NCI-H187 treated with DMSO at 0.1 percent for 48 hours (cell line): ENCODE measurements around the gene FDXR.
"Not testable (repeated sequence)": the region's sequence is repeated elsewhere in the genome, so short reads cannot be mapped to it uniquely, and the experiment has no call there.

Experiments
- DNase-seq: peaks from one replicate; lab custom pipeline; 2025; lab: John Stamatoyannopoulos, UW

The FDXR gene, protein sequence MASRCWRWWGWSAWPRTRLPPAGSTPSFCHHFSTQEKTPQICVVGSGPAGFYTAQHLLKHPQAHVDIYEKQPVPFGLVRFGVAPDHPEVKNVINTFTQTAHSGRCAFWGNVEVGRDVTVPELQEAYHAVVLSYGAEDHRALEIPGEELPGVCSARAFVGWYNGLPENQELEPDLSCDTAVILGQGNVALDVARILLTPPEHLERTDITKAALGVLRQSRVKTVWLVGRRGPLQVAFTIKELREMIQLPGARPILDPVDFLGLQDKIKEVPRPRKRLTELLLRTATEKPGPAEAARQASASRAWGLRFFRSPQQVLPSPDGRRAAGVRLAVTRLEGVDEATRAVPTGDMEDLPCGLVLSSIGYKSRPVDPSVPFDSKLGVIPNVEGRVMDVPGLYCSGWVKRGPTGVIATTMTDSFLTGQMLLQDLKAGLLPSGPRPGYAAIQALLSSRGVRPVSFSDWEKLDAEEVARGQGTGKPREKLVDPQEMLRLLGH

DNA sequence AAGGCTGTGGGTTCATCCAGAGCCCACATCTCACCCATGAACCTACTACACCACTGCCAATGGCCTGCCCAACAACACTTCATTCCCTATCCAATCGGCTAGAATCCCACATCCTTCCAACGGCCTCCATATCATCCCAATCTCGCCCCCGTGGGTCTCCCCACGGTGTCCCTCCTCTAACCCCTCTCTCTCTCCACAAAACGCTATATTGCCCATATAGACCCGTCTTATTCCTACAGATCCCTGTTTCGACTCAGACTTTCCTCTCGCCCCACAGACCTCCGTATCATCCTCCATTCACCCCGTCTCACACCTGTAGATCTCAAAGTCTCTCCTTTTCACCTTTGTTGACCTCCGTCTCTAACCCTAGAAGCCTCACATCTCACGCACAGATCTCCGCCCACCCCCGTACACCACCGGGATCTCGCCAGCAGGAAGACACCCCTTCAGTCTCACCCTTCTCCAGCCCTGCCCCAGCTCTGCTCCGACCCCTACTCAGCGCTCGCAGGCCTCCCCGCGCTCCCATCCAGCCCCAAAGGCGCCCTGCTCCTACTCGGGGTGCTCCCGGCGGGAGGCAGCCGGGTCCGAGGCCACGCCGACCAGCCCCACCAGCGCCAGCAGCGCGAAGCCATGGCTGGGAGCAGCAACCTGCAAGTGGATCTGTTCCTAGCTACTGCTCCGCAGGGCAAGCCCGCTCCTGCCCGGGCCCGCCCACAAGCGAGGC is at the start of gene FDXR:
TSS of gene FDXR (minus strand) at position 682 of the 724 bp plus-strand sequence. CDS start at position 632, 50 bp downstream.
- DNase-seq = no peak

DNA sequence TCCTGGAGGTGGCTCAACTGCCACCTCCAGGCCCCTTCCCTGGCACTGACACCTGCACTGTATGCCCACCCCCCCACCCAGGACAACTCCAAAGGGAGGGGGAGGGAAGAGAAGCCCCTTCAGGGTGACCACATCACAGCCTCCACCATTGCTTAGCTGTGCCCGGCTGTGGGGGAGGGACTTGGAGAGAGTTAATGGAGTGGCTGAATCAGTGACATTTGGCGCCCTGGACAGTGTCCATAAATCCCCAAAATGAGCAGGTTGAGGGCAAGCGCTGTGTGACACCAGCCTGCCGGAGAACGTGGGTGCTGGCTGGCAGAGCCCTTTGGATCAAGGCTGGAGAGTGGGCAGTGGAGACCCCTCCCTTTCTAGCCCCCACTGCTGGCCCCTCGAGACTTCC is 49.4 kb upstream of the FDXR start:
- DNase-seq = no peak

DNA sequence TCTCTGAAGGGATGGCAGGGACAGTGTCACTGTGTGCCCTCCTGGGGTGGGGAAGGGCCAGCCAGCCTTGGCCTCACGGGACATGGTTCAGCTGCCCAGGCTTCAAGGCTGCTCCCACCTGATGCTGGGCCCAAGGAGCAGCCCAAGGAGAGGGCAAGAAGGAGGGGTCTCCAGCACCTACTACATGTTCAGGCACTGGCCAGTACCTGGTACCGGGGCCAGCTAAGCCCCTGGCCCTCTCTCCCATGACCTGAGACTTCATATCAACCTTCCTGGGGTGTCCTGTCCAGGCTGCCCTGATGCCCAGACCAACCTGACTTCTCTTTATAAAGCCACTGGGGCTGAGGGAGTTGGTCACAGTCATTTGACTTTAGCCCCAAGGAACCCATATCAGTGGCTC is 49.0 kb upstream of the FDXR start:
- no peak for DNase-seq

DNA sequence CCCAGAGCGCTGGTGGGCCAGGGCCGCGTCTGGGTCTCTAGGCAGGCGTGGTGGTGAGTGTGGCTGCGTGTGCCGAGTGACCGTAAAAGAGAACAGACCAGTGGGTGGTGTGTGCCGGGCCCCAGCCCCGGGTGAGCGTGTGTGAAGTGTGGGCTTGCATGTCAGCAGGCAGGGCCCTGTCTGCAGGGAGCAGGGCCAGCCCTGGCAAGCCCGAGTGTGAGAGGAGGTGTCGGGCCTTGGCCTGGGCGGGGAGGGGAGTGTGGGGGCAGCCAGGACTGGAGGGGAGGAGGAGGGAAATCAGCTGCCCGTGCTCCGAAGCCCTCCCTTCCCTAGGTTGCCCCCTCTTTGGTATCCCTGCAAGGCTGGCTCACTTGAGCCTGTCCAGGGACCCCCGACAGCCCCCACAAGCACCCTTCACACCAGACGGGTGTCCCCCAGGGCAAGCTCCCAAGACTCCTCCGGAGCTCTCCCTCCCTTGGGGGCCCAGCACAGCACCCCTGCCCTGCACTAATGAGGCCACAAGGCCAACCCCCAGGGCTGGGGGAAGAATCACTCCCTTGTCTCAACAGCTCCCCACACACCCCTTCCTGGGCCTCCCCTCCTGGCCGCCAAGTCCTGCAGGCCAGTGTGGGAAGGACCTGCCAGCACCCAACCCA is 48.4 kb upstream of the FDXR start:
- no peak for DNase-seq

DNA sequence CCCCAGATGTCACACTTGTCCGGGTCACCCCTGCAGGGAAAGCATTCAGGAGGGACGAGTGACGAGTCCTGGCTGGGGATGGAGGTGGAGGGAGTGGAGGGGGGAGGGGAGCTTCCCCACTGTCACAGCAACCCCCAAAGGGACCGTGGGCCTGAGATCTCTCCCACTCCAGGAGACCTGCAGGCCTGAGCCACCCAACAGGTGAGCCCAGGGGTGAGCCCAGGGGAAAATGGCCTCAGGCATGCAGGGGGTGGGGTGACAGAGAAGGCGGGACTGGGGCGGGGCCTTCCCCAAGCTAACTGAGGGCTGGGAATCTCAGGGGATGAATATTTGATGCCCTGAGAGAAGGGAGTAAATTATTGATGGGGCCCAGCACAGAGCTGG is 47.8 kb upstream of the FDXR start:
- DNase-seq = no peak

DNA sequence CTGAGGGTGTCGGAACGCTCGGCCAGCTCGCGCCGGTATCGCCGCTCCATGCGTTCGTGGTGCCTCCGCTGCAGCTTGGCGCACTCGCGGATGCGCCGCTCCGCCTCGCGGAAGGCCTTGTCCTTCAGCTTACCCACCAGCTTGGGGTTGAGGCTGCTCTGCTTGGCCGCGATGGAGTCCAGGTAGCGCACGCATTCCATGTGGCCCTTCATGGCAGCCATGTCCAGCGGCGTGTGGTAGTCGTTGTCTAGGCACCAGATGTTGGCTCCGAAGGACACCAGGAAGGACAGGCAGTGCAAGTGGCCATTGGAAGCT is 47.5 kb upstream of the FDXR start:
- DNase-seq = no peak

DNA sequence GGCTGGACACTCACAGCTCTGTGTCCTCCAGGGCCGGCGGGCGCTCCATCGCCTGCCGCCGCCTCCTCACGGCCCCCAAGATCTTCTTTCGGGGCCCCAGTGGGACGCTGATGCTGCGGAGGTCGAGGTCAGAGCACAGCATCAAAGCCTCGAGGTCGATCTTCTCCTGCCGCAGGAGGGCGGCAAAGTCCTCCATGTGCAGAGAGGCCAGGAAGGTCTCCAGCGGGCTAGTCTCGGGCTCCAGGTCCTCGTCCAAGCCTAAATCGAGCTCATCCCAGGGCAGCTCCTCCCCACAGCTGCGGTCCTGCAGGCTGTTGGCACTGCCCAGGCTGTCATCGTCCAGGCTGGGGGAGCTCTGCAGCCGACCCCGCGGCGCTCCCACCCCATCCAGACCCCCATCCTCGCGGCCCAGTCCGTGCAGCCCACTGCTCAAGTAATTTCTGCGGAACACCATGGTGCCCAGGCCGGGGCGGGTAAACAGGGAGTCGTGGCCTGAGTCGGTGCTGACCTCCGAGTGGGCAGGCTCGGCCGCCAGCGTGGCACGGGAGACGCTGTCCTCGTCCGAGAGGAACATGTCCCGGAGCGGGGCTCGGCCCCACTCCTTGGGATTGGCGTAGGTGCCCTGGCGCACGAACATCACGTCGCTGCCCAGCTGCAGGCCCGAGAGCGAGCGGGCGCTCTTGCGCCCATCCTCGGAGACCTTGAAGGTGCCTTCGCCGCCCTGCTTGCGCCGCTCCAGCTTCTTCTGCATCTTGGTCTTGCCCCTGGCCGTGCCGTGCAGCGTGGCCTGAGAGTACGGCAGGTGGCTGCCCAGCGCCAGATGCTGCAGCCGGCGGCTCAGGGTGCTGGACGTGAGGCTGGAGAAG is 46.9 kb upstream of the FDXR start:
- no peak for DNase-seq

DNA sequence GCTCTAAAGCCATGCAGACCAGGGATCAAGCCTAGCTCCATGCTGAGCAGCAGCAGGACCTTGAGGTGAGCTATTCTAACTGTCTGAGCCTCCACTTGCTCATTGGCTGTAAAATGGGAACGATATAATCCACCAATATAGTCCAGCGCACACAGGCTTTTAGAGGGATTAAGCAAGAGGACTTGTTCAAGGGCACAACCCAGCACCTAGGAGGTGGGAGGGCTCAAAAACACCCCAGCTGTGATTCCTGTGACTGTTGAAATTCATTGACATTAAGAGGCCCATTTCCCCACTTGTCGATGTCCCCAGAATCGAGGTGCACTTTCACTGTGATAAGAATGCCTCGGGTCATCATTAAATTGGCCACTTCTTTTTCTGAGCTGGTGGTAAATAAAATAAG is 46.1 kb upstream of the FDXR start:
- no peak for DNase-seq

DNA sequence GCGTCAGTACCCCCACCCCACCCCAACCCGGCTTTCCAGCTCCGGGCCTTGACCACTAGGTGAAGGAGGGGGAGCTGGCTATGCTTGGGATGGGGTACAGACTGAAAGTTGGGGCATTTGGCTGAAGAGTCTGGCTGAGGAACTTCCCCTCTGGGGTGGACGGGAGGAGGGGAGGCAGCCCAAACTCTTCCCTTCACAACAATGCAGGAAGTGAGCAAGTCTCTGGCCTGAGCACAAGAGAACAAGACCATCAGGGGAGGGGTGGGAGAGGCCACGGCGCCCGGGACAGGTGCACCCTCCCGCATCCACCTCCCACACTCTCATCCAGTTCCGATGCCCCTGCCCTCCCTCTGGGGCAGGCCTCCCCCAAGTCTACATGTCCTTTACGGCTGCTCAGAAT is 44.6 kb upstream of the FDXR start:
- no peak for DNase-seq

DNA sequence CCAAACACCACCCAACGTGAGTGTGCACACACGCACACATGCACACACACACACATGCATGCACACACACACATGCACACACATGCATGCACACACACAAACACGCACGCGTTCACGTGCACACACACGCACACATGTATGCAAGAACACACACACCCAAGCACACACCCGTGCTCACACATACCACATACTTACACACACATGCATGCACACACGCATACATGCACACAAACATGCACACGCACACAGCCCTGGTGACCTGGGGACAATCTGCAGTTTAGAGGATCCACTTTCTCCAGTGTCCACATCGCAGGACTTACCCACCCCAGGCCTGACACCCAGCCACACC is 44.0 kb upstream of the FDXR start:
- DNase-seq = no peak

DNA sequence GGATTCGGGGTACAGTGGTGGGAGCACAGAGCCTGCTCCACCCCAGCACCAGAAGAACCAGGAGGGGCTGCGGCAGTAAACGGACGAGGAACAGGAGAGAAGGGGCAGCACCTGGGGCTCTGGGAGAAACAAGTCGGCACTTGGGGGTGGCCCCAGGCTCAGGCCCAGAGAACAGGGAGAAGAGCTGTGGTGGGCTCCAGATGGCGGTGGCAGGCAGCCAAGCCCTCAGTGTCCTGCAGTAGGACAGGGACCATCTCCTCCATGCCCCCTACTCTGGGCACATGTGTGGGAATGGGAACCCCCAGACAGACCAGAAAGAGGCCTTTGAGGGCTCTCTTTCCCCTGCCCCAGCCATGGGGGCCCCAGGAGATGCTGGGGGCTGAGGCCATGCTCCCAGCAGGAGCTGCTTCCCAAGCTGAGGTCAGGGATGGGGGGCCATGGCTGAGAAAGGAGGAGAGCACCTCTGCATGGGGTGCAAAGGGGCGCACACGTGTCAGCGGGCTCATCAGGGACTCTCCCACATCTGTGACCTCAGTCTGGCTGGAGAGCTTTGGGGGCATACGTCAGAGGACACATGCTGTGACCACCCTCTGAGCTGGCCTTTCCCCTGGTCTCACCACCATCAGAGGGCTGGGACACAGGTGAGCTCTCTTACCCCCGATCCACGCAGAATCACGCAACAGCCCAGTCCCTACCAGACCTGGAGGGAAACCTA is 43.5 kb upstream of the FDXR start:
- DNase-seq = no peak

DNA sequence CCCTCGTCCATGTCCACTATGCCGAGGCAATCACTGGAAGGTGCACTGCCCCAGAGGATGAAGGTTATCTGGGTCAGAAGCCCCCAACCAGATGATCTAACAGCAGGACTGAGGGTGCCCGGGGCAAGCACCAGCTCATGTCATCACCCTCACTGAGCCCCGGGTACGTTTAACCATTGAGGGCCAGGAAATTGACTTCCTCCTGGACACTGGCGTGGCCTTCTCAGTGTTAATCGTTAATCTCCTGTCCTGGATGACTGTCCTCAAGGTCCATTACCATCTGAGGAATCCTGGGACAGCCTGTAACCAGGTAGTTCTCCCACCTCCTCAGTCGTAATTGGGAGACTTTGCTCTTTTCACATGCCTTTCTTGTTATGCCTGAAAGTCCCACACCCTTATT is 38.6 kb upstream of the FDXR start:
- DNase-seq = not testable (repeated sequence)

DNA sequence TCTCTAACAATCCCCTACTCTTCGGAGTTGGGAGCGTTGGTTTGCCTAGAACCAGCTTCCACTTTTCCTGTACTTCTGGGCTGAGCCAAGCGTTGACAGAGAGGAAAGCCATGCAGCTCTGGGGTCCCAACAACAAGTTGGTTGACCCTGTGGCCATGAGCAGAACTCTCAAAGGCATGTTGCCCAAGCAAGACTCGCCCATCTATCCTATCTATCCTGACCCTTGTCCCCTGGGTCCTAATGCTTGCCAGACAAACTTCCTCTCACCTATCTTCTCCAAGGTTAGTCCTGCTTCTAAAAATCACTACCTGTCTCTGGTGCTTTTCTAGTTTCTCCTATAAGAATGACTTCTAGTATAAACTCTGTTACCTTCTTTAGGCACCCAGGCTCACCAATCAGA is 36.3 kb upstream of the FDXR start:
- DNase-seq = not testable (repeated sequence)

DNA sequence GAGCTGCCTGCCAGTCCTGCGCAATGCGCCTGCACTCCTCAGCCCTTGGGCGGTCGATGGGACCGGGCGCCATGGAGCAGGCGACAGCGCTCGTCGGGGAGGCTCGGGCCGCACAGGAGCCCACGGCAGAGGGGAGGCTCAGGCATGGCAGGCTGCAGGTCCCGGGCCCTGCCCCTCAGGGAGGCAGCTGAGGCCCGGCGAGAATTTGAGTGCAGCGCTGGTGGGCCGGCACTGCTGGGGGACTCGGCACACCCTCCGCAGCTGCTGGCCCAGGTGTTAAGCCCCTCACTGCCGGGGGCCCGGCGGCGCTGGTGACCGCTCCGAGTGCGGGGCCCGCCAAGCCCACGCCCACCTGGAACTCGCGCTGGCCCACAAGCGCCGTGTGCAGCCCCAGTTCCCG is 34.2 kb upstream of the FDXR start:
- no peak for DNase-seq

DNA sequence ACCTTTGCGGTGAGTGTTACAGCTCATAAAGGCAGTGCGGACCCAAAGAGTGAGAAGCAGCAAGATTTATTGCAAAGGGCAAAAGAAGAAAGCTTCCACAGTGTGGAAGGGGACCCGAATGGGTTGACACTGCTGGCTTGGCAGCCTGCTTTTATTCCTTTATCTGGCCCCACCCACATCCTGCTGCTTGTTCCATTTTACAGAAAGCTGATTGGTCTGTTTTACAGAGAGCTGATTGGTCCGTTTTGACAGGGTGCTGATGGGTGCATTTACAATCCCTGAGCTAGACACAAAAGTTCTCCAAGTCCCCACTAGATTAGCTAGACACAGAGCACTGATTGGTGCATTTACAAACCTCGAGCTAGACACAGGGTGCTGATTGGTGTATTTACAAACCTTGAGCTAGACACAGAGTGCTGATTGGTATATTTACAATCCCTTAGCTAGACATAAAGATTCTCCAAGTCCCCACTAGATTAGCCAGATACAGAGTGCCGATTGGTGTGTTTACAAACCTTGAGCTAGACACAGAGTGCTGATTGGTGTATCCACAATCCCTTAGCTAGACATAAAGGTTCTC is 33.5 kb upstream of the FDXR start:
- not testable (repeated sequence) for DNase-seq

DNA sequence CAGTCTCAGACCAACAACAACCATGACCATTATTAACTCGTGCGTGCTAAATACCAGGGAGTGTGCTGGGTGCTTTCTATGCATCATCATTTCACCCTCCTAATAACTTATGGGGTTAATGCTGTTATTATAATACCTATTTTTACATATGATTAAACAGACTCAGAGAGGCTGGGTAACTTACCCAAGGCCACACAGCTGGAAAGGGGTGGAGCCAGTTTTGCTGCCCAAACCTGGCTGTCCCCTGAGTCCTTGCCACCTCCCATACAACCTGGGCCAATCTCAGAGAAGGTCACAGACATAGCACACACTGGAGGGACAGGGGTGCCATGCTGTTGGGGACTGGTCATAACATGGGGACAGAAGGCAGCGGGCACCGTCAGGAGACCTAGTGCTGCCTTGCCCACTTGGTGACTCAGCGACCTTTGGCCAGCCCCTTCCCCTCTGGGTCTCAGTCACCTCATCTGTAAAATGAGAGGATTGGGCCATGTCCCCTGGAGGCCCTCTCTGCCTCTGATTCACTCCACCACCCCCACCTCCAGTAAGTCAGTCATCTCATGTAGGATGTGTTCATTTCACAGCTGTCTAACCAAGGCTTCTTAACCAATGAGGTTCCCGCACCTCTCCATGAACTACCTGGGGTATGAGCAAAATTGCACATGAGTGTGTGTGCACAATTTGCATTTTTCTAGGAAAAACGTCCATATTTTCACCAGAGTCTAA is 32.1 kb upstream of the FDXR start:
- DNase-seq = no peak

DNA sequence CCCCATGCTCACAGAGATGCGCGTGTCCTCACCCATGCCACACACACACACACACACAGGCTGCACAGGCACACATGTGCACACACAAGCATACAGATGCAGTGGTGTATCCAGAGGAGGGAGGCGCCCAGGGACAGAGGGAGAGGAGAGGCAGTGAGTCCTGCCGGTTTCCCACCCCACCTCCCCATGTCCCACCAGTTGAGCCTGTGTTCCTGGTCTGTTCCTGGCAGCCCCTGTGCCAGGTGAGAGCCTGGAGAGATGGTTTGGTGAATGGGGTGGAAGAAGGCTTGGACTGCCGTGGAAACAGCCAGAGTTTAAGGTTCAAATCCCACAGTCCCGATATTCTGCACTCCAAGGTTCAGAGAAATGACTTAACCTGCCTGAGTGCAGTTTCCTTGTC is 30.9 kb upstream of the FDXR start:
- DNase-seq = no peak

DNA sequence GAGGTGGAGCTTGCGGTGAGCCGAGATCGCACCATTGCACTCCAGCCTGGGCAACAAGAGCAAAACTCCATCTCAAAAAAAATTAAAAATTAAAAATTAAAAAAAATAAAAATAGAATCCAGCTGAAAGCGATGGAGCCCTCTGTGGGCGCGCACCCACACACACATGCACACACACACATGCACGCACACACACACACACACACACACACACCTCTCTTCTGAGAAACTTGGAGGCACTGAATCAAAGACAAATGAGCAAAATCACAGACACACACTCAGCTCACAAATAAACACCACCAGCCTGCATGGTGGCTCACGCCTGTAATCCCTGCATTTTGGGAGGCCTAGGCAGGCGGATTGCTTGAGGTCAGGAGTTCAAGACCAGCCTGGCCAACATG is 30.2 kb upstream of the FDXR start:
- DNase-seq = no peak

DNA sequence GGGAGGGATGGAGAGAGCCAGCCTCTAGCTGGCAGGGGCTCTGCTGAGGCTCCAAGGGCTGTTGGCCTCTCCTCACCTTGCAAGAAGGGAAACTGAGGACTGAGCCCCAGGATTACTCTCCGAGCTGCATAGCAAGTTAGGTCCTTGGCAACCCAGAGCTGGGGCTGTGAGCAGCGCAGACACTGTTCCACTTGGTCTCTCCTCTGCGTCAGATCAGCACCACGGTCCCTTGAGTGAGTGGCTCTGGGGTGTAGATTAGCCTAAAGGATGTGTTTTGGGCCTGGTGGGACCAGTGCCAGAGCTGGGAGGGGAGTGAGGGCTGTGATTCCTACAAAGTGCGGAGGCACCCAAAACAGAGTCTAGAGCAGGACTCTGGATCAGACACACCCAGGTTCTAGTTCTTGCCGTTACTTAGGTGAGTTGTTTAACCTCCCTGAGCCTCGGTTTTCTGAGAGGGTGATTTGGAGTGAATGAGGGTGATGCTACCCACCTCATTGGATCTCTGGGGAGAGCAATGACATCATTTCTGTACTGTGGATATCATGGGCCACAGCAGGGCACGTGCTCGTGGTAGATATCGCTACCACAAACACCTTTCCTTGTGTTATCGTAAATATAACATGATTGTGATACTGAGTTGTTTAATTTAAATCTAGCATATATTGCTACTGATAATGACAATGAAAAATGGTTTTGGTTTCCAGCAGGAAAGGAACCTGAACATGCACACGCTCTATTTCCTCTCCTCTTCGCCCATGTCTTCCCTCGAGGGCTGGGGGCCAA is 28.8 kb upstream of the FDXR start:
- no peak for DNase-seq

DNA sequence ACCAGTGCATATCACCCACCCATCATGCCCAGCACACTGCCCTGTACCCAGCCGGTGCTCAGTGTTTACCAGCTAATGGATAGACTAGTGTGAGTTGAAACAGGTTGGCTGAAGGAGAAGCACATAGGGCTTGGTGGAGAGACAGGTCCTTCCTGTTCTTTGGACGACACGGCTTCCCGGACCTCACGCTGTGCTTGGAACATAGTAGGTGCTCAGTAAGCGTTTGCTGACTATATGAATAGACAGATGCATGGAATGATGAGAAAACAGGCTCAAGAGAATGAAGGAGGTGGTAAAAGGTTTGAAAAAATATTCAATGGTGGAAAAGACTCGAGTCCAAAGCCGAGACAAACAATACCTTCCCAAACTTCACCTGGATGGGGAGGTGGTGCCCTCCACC is 27.4 kb upstream of the FDXR start:
- no peak for DNase-seq
